ENCODE results near the gene ASB15.

The ASB15 gene

DNA sequence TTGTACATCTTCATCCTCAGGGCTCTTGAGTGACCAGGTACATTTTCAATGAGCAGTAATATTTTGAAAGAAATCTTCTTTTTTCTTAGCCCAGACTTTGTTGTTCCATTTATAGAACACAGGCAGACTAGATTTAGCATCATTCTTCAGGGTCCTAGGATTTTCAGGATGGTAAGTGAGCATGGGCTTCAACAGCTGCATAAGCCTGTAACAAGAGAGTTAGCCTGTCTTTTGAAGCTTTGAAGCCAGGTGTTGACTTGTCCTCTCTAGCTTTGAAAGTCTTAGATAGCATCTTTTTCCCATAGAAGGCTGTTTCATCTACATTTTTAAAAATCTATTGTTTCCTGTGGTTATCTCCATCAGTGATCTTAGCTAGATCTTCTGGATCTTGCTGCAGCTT, 39.5 kb upstream of the ASB15 start:
- Histone ChIP-seq H3K27me3 (no peaks in the 10 kb centered on the region), H3K36me3 (no peaks in the 10 kb centered on the region), H3K9ac (no peak overlapping the region), H3K4me3 (no peak overlapping the region), H3K4me2 (no peak overlapping the region), H4K20me1 (no peaks in the 10 kb centered on the region), H3K4me1 (peaks cover 0 to 5% (median 0%) of the 10 kb centered on the region in 10 experiments; a peak in 5 of 20 replicates), H3K9me3 (replicated peaks in 1 of 11) (no peaks in the 10 kb centered on the region), H3K27ac (no peak overlapping the region)
- no peak for TF ChIP-seq Cebpa-rat (IDR thresholded peaks at IDR 0.05)

DNA sequence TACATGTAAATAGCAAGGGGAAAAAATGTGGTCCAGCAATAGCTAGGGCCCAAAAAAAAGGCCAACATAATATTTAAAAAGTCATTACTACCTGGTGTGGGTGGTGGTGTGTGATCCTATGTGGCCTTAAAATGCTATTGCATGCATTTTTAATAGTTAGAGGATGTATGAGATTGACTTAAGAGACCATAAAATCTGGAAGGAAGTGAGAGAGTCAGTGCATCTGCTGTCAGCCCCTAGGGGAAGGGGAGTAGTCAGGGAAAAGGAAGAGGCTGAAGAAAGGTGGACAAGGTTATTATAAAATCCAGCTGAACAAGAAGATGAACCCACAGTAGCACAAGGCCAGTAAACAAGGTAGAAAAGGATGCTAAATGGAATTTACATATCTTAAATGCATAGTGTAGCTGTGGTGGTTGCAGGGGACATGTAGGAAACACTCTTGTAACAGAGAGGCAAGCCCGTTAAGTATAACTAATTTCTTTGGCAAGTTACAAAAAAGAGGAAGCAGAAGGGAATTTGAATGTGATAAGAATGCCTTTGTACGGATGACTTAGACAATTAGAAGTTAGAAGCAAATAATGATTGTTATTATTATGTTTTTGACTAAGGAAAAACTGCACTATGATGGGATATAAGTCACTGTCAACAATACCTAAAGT, 32.1 kb upstream of the ASB15 start:
- H3K9ac ChIP-seq: no peak overlapping the region
- H3K9me3 ChIP-seq (replicated peaks in 1 of 11): no peaks in the 10 kb centered on the region
- H3K36me3 ChIP-seq: no peaks in the 10 kb centered on the region
- H3K27me3 ChIP-seq: no peaks in the 10 kb centered on the region
- H3K27ac ChIP-seq: no peak overlapping the region
- peaks cover 0 to 21% (median 7%) of the 10 kb centered on the region in 10 experiments; a peak in 10 of 20 replicates for H3K4me1 ChIP-seq
- no peak overlapping the region for H3K4me3 ChIP-seq
- peak overlapping the region in 4 of 11 experiments; percentile 21 to 51 (median 36); a peak in 6 of 22 replicates for H3K4me2 ChIP-seq
- no peaks in the 10 kb centered on the region for H4K20me1 ChIP-seq
- no peak for TF ChIP-seq Cebpa-rat (IDR thresholded peaks at IDR 0.05)

DNA sequence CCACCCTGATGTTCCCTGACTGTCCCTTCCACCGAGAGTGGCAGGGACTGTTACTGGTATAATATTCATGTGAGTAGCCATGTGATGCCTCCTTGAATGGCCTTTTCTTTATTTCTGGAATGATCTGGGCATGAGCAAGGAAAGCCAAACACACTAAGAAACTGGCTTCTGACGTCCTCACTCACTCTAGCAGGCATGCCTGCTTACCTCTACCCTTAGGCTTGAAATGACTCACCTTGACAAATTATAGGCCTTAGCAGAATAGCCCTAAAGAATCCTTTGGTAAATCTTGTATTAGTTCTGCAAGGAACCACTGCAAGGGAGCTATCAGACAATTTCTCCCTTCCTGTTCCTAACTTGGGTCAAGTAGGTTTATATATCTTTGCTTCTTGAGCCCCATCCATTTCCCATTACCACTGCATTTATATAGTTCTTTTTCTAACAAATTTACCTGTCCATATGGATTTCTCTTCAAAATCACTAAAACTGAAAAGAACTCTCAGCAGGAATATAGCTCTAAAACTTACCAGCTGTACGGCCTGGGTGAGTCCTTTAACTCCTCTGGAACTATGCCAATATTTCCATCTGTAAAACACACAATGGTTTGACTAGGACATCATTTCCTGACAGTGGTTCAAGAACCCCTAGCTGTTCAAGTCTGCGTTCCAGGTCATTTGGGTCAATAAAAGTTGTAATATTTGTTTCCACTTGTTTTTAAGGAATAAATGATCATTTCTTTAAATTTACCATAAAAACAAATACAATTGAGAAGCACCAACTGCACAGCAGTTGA, 31.0 kb upstream of the ASB15 start:
- Histone ChIP-seq H4K20me1 (no peaks in the 10 kb centered on the region), H3K27ac (no peak overlapping the region), H3K4me1 (peaks cover 0 to 22% (median 7%) of the 10 kb centered on the region in 10 experiments; a peak in 10 of 20 replicates), H3K36me3 (no peaks in the 10 kb centered on the region), H3K27me3 (no peaks in the 10 kb centered on the region), H3K9me3 (replicated peaks in 1 of 11) (no peaks in the 10 kb centered on the region), H3K4me3 (no peak overlapping the region), H3K4me2 (no peak overlapping the region), H3K9ac (no peak overlapping the region)
- TF ChIP-seq Cebpa-rat (IDR thresholded peaks at IDR 0.05): no peak

DNA sequence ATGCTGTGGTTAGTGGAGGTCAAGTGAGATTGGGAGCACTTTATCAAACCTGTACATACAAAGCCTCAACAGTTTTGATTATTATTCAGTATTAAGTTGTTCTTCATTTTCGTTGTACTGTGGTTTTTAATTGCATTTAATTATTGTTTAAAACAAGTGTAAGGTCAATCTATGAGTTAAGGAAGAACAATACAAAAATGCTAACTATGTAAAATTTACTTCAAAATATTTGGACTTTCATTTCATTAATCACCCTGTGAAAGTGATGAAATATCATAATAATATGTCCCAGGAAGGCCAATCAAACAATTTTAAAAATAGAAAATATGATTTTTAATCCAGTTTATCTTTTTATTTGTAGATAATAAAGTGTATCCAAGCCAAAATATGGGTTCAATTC, 30.4 kb upstream of the ASB15 start:
- Histone ChIP-seq H3K9ac (no peak overlapping the region), H3K4me3 (no peak overlapping the region), H3K4me2 (no peak overlapping the region), H3K9me3 (replicated peaks in 1 of 11) (no peaks in the 10 kb centered on the region), H3K4me1 (peaks cover 0 to 22% (median 7%) of the 10 kb centered on the region in 10 experiments; a peak in 10 of 20 replicates), H3K27me3 (no peaks in the 10 kb centered on the region), H3K36me3 (no peaks in the 10 kb centered on the region), H4K20me1 (no peaks in the 10 kb centered on the region), H3K27ac (no peak overlapping the region)
- no peak for TF ChIP-seq Cebpa-rat (IDR thresholded peaks at IDR 0.05)

DNA sequence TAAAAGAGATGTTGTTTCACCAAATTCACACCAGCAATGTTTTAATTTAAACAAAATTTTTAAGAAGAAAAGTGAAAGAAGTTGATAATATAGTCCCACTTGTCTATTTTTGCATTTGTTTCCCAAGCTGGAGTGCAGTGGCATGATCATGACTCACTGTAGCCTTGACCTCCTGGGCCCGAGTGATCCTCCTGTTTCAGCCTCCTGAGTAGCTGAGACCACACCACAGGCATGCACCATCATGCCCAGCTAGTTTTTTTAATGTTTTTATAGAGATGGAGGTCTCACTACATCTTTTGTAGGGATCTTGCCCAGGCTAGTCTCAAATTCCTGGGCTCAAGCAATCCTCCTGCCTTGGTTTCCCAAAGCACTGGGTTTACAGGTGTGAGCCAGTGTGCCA, 29.9 kb upstream of the ASB15 start:
- H4K20me1 ChIP-seq: no peaks in the 10 kb centered on the region
- no peaks in the 10 kb centered on the region for H3K9me3 ChIP-seq (replicated peaks in 1 of 11)
- no peak overlapping the region for H3K27ac ChIP-seq
- no peaks in the 10 kb centered on the region for H3K36me3 ChIP-seq
- no peaks in the 10 kb centered on the region for H3K27me3 ChIP-seq
- peaks cover 0 to 22% (median 7%) of the 10 kb centered on the region in 10 experiments; a peak in 10 of 20 replicates for H3K4me1 ChIP-seq
- H3K4me3 ChIP-seq: no peak overlapping the region
- no peak overlapping the region for H3K9ac ChIP-seq
- H3K4me2 ChIP-seq: no peak overlapping the region
- no peak for TF ChIP-seq Cebpa-rat (IDR thresholded peaks at IDR 0.05)

DNA sequence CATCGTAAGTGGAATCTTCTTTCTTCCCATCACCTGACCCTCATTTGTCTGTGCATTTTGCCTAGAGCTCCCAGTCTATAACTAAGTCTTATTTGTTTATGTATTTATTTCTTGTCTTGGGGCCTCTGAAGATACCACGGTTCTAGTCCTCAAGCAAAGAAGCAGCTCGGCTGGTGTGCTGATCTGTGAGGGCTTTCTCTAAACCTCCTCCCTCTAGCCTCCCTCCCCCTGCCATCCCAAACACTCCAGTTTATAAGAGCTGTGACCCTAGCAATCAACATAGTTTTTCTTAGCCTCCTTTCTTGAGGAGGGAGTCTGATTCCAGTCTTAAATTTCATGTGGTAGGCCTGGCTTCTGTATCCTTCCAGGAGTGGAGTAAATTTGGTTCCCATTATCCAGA, 28.3 kb upstream of the ASB15 start:
- H3K9ac ChIP-seq: no peak overlapping the region
- H3K4me3 ChIP-seq: no peak overlapping the region
- H3K4me2 ChIP-seq: no peak overlapping the region
- no peak for TF ChIP-seq Cebpa-rat (IDR thresholded peaks at IDR 0.05)
- H3K27ac ChIP-seq: no peak overlapping the region
- peaks cover 0 to 22% (median 7%) of the 10 kb centered on the region in 10 experiments; a peak in 10 of 20 replicates for H3K4me1 ChIP-seq
- H3K9me3 ChIP-seq (replicated peaks in 1 of 11): no peaks in the 10 kb centered on the region
- H3K36me3 ChIP-seq: no peaks in the 10 kb centered on the region
- H4K20me1 ChIP-seq: no peaks in the 10 kb centered on the region
- no peaks in the 10 kb centered on the region for H3K27me3 ChIP-seq

DNA sequence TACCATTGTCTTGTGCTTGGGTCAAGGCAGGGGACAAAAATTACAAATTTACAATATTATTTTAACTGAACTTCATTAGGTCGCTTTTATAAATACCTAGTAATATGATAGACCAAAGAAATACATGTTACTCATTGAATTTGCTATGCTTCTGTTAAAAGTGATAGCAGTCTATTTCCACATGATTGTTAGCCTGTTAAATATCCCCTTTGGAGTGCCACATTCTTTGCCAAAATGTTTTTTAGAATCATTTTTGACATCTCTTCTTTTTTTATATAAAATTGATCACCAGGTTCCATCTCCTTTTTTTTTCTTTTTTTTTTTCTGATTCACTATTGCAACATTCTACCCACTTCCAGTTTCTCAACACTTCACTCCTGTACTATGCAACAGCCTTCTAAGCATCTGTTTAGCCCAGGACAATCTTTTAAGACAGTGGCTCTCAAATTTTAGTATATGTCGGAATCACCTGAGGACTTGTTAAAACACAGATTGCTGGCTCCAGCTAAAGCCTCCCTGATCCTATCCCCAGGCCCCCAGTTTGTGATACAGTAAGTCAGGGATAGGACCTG, 27.6 kb upstream of the ASB15 start:
- Histone ChIP-seq H3K27ac (0 out of 22 replicates have a peak overlapping the region, but pooled peaks of 1 of the 11 experiments have one; percentile 4), H3K9ac (no peak overlapping the region), H3K4me3 (no peak overlapping the region), H4K20me1 (no peaks in the 10 kb centered on the region), H3K4me1 (peaks cover 0 to 21% (median 6%) of the 10 kb centered on the region in 10 experiments; a peak in 10 of 20 replicates), H3K36me3 (no peaks in the 10 kb centered on the region), H3K4me2 (peak overlapping the region in 5 of 11 experiments; percentile 11 to 36 (median 26); a peak in 4 of 22 replicates), H3K27me3 (no peaks in the 10 kb centered on the region), H3K9me3 (replicated peaks in 1 of 11) (no peaks in the 10 kb centered on the region)
- no peak for TF ChIP-seq Cebpa-rat (IDR thresholded peaks at IDR 0.05)

DNA sequence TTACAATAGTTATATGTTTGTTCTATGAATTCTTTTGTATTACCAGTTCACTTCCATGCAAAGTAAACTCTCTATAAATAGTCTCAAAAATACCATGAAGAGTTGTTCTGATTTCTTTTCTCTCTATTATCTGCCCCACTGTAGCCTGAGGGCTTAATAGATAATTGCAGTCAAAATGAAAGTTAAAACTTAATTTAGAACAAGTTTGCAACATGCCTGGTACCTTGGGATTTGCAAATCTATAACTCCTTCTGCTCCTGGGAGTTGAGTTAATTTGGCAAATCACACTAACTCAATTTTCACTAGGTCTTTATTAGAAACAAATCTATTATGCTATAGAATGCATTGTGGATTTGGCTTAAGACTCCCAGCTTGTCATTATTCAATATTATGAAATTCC, 22.2 kb upstream of the ASB15 start:
- H3K9me3 ChIP-seq (replicated peaks in 1 of 11): no peaks in the 10 kb centered on the region
- no peak overlapping the region for H3K27ac ChIP-seq
- H3K4me1 ChIP-seq: peaks cover 0 to 2% (median 0%) of the 10 kb centered on the region in 10 experiments; a peak in 2 of 20 replicates
- H3K4me2 ChIP-seq: no peak overlapping the region
- no peaks in the 10 kb centered on the region for H3K36me3 ChIP-seq
- H3K4me3 ChIP-seq: no peak overlapping the region
- H3K9ac ChIP-seq: no peak overlapping the region
- H4K20me1 ChIP-seq: no peaks in the 10 kb centered on the region
- H3K27me3 ChIP-seq: no peaks in the 10 kb centered on the region
- no peak for TF ChIP-seq Cebpa-rat (IDR thresholded peaks at IDR 0.05)

DNA sequence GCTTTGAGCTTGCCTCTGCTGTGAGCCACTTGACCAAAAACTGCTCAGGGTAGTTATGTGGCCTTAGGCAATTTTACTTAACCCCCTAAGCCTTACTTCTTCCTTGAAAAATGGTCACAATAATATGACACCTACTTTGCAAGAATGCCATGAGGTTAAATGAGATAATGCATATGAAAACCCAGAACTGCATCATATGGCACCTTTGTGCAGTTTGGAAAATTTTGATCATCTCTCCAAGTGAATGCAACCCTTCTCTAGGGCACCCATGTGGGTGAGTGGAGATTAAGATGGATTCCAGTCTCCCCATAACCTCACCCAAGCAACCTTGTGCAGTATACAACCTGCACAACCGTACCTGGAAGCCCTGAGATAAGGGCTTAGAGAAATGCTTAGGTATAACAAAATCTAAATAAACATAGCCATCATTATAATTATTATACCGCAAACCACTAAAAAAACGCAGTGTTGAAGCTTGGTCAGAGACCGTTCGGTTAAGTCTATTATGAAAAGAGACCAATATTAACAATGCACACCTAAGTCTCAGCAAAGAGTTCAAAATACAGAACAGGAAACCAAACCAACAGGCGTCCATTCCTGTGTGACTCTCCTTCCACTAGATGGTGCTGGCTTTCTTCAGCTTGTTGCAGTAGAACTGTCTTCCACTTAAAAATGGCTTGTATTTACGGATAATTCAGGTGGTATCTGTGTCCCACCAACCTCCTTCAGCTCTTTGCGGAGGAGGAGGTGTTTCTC, 21.0 kb upstream of the ASB15 start:
- no peak for TF ChIP-seq Cebpa-rat (IDR thresholded peaks at IDR 0.05)
- Histone ChIP-seq H3K4me3 (no peak overlapping the region), H4K20me1 (no peaks in the 10 kb centered on the region), H3K4me2 (no peak overlapping the region), H3K4me1 (no peaks in the 10 kb centered on the region), H3K9me3 (replicated peaks in 1 of 11) (no peaks in the 10 kb centered on the region), H3K9ac (no peak overlapping the region), H3K36me3 (no peaks in the 10 kb centered on the region), H3K27ac (no peak overlapping the region), H3K27me3 (no peaks in the 10 kb centered on the region)
